Ishikawa (cell line): ENCODE results near the gene MAML2.

Source experiments
- CEBPB ChIP-seq: IDR thresholded peaks from 2 replicates; pipeline ENCODE4 v1.6.1; 2012
- CREB1 ChIP-seq: IDR thresholded peaks from 2 replicates; pipeline ENCODE4 v1.6.1; 2012; ENCODE audit warnings: low read depth
- EGR1 ChIP-seq: IDR thresholded peaks from 2 replicates; pipeline ENCODE4 v1.6.1; 2012
- EP300 ChIP-seq: IDR thresholded peaks from 2 replicates; pipeline ENCODE4 v1.6.1; 2012; ENCODE audit warnings: borderline replicate concordance
- NFIC ChIP-seq: IDR thresholded peaks from 2 replicates; pipeline ENCODE4 v1.6.1; 2012
- RAD21 ChIP-seq: IDR thresholded peaks from 2 replicates; pipeline ENCODE4 v1.6.1; 2012; ENCODE audit warnings: low read depth
- TAF1 ChIP-seq: IDR thresholded peaks from 2 replicates; pipeline ENCODE4 v1.6.1; 2012; ENCODE audit warnings: low read depth, mild to moderate bottlenecking
- TEAD4 ChIP-seq: IDR thresholded peaks from 2 replicates; pipeline ENCODE4 v1.6.1; 2012
- YY1 ChIP-seq: IDR thresholded peaks from 2 replicates; pipeline ENCODE4 v1.6.1; 2012; ENCODE audit warnings: low read depth
- TF ChIP-seq, protein P1 (sequence below): IDR thresholded peaks from 2 replicates; pipeline ENCODE4 v1.6.1; 2012; ENCODE audit warnings: low read depth, mild to moderate bottlenecking
- TF ChIP-seq, protein P2 (sequence below): IDR thresholded peaks from 2 replicates; pipeline ENCODE4 v1.6.1; 2012

DNA sequence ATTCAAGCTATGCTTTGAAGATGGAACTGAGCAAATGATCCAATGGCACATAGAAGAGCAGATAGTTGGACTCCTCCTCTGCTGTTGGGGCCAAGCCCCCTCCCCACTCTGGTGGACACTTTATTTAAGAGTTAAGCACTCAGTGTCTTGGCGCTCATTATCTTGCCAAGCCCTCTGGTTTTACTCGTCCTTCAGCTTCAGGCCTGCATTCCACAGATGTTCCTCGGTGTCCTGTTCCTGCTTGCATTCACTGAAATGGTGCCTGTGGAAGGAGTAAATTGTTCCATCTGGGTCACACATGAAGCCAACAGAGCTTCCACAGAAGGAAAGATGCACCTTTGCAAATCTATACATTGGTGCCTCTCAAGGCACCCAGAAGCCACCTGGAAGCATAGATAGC is 26.1 kb downstream of the MAML2 start:
- no peak for TF ChIP-seq RAD21
- TF ChIP-seq CEBPB = no peak
- TF ChIP-seq TEAD4 = 0 out of 2 replicates have a peak, but pooled peaks have one; percentile 28
- TF ChIP-seq, protein P1, sequence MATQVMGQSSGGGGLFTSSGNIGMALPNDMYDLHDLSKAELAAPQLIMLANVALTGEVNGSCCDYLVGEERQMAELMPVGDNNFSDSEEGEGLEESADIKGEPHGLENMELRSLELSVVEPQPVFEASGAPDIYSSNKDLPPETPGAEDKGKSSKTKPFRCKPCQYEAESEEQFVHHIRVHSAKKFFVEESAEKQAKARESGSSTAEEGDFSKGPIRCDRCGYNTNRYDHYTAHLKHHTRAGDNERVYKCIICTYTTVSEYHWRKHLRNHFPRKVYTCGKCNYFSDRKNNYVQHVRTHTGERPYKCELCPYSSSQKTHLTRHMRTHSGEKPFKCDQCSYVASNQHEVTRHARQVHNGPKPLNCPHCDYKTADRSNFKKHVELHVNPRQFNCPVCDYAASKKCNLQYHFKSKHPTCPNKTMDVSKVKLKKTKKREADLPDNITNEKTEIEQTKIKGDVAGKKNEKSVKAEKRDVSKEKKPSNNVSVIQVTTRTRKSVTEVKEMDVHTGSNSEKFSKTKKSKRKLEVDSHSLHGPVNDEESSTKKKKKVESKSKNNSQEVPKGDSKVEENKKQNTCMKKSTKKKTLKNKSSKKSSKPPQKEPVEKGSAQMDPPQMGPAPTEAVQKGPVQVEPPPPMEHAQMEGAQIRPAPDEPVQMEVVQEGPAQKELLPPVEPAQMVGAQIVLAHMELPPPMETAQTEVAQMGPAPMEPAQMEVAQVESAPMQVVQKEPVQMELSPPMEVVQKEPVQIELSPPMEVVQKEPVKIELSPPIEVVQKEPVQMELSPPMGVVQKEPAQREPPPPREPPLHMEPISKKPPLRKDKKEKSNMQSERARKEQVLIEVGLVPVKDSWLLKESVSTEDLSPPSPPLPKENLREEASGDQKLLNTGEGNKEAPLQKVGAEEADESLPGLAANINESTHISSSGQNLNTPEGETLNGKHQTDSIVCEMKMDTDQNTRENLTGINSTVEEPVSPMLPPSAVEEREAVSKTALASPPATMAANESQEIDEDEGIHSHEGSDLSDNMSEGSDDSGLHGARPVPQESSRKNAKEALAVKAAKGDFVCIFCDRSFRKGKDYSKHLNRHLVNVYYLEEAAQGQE = no peak
- no peak for TF ChIP-seq TAF1
- TF ChIP-seq YY1 = no peak
- no peak for TF ChIP-seq EP300
- no peak for TF ChIP-seq NFIC
- TF ChIP-seq EGR1 = no peak
- TF ChIP-seq, protein P2, sequence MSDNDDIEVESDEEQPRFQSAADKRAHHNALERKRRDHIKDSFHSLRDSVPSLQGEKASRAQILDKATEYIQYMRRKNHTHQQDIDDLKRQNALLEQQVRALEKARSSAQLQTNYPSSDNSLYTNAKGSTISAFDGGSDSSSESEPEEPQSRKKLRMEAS = no peak
- TF ChIP-seq CREB1 = no peak
